Activated CD8-positive, alpha-beta memory T cell treated with anti-CD3 and anti-CD28 coated beads for 36 hours (primary cell): ENCODE data around the gene RBM6. TPM values are rescaled to one million over a fixed set of nuclear protein-coding genes. Genes with fewer than 3 reads are reported as not detected.

Experiments
- CTCF ChIA-PET: fragments of 350-600 bp; sonication (Branson Sonifier 250); formaldehyde crosslinking; loops from one replicate; lab custom pipeline; 2021; ENCODE audit warnings: antibody characterized with exemption; lab: Charles Lee
- POLR2A ChIA-PET: fragments of 350-600 bp; sonication (Branson Sonifier 250); formaldehyde crosslinking; loops from one replicate; lab custom pipeline; 2021; ENCODE audit warnings: antibody characterized with exemption; lab: Charles Lee
- total RNA-seq, 2 experiments: library from RNA; stranded (reverse); gene quantifications; one replicate each; pipeline ENCODE4 v1.2.3, GENCODE V29; 2021

Gene RBM6
- total RNA-seq, 2 experiments from 2014 or later: 68.1 to 68.4 TPM

- ChIA-PET CTCF (interaction anchor here (2.1 kb wide), 1 partner anchor 11 kb away, joined by 9 read pairs; the partner anchor contains the start of gene MON1A), POLR2A (interaction anchor here (0.6 to 1.8 kb wide), 6 partner anchors 11 to 409 kb away, joined by 3 to 20 read pairs (median 8); partner anchors contain the start of gene MON1A)
Measured at GRCh38 chr3:49940667-49941249, 808 bp downstream of the RBM6 start.

GRCh38 chr3:49942651-49943050, 2.7 kb downstream of the RBM6 start:
- POLR2A ChIA-PET: no interaction called here

GRCh38 chr3:49952924-49953323, 13.0 kb downstream of the RBM6 start:
- POLR2A ChIA-PET: no interaction called here
- CTCF ChIA-PET: interaction anchor here (0.7 kb wide), 1 partner anchor 293 kb away, joined by 3 read pairs; no protein-coding TSS in a partner anchor

More at GRCh38 chr3:49942651-49943050, 2.7 kb downstream of the RBM6 start:
- CTCF ChIA-PET: no interaction called here

- POLR2A ChIA-PET: no interaction called here
- CTCF ChIA-PET: no interaction called here
Measured at GRCh38 chr3:49955636-49956035, 15.7 kb downstream of the RBM6 start.

GRCh38 chr3:49966233-49966942, 26.4 kb downstream of the RBM6 start:
- POLR2A ChIA-PET: no interaction called here
- CTCF ChIA-PET: no interaction called here

- ChIA-PET POLR2A (no interaction called here), CTCF (no interaction called here)
Measured at GRCh38 chr3:49967291-49967690, 27.3 kb downstream of the RBM6 start.

GRCh38 chr3:49968346-49968745, 28.4 kb downstream of the RBM6 start:
- POLR2A ChIA-PET: no interaction called here
- CTCF ChIA-PET: interaction anchor here (0.7 to 0.8 kb wide), 2 partner anchors 62 to 1728 kb away, joined by 3 read pairs; partner anchors contain the start of gene ZNF589

- CTCF ChIA-PET: interaction anchor here (0.8 to 1.5 kb wide), 2 partner anchors 19 to 402 kb away, joined by 3 to 4 read pairs; no protein-coding TSS in a partner anchor
- POLR2A ChIA-PET: no interaction called here
Measured at GRCh38 chr3:49972656-49973055, 32.7 kb downstream of the RBM6 start.

GRCh38 chr3:49976942-49977341, 37.0 kb downstream of the RBM6 start:
- POLR2A ChIA-PET: no interaction called here

GRCh38 chr3:49984394-49984793, 44.4 kb downstream of the RBM6 start:
- ChIA-PET POLR2A (no interaction called here), CTCF (no interaction called here)

More at GRCh38 chr3:49976942-49977341, 37.0 kb downstream of the RBM6 start:
- CTCF ChIA-PET: no interaction called here

- POLR2A ChIA-PET: no interaction called here
Measured at GRCh38 chr3:49992326-49992725, 52.4 kb downstream of the RBM6 start.

GRCh38 chr3:49994476-49994875, 54.5 kb downstream of the RBM6 start:
- ChIA-PET POLR2A (no interaction called here), CTCF (no interaction called here)

More at GRCh38 chr3:49992326-49992725, 52.4 kb downstream of the RBM6 start:
- CTCF ChIA-PET: interaction anchor here (0.6 kb wide), 1 partner anchor 219 kb away, joined by 3 read pairs; no protein-coding TSS in a partner anchor

GRCh38 chr3:49996016-49996415, 56.1 kb downstream of the RBM6 start:
- ChIA-PET CTCF (no interaction called here), POLR2A (no interaction called here)

- ChIA-PET POLR2A (interaction anchor here (0.7 kb wide), 1 partner anchor 186 kb away, joined by 3 read pairs; no protein-coding TSS in a partner anchor), CTCF (no interaction called here)
Measured at GRCh38 chr3:49997862-49998261, 57.9 kb downstream of the RBM6 start.

- ChIA-PET CTCF (no interaction called here), POLR2A (interaction anchor here (0.7 kb wide), 1 partner anchor 187 kb away, joined by 3 read pairs; no protein-coding TSS in a partner anchor)
Measured at GRCh38 chr3:49998326-49998725, 58.4 kb downstream of the RBM6 start.

- ChIA-PET POLR2A (no interaction called here), CTCF (no interaction called here)
Measured at GRCh38 chr3:50001511-50001910, 61.6 kb downstream of the RBM6 start.

GRCh38 chr3:50003216-50003615, 63.3 kb downstream of the RBM6 start:
- CTCF ChIA-PET: interaction anchor here (0.7 kb wide), 1 partner anchor 79 kb away, joined by 3 read pairs; no protein-coding TSS in a partner anchor
- POLR2A ChIA-PET: no interaction called here

GRCh38 chr3:50003824-50004223, 63.9 kb downstream of the RBM6 start:
- ChIA-PET CTCF (no interaction called here), POLR2A (no interaction called here)

GRCh38 chr3:50008931-50009330, 69.0 kb downstream of the RBM6 start:
- ChIA-PET CTCF (no interaction called here), POLR2A (no interaction called here)

GRCh38 chr3:50010959-50011358, 71.0 kb downstream of the RBM6 start:
- ChIA-PET CTCF (no interaction called here), POLR2A (no interaction called here)
